ENCODE results near the gene RGSL1.

The RGSL1 gene

GRCh38 chr1:182589931-182590330, 140.0 kb downstream of the RGSL1 start:
- no peak for TF ChIP-seq CTCF (IDR thresholded peaks at IDR 0.05; ENCODE audit: insufficient read depth, low read depth, low read length, missing control alignments)
- no peak overlapping the region for H3K4me3 ChIP-seq (ENCODE audit: low read length)
- DNase-seq (ENCODE audit: low read depth): no peak

- peak; percentile 68 for DNase-seq (ENCODE audit: low read depth)
- H3K4me3 ChIP-seq (ENCODE audit: low read length): no peak overlapping the region
Measured at GRCh38 chr1:182595641-182596240, 145.8 kb downstream of the RGSL1 start.

GRCh38 chr1:182596934-182597333, 147.0 kb downstream of the RGSL1 start:
- no peak overlapping the region for H3K4me3 ChIP-seq (ENCODE audit: low read length)
- DNase-seq (ENCODE audit: low read depth): no peak
- no peak for TF ChIP-seq CTCF (IDR thresholded peaks at IDR 0.05; ENCODE audit: insufficient read depth, low read depth, low read length, missing control alignments)

More at GRCh38 chr1:182595641-182596240, 145.8 kb downstream of the RGSL1 start:
- peak; percentile 96 for TF ChIP-seq CTCF (IDR thresholded peaks at IDR 0.05; ENCODE audit: insufficient read depth, low read depth, low read length, missing control alignments)

- H3K4me3 ChIP-seq (ENCODE audit: low read length): no peak overlapping the region
- no peak for DNase-seq (ENCODE audit: low read depth)
- TF ChIP-seq CTCF (IDR thresholded peaks at IDR 0.05; ENCODE audit: insufficient read depth, low read depth, low read length, missing control alignments): no peak
Measured at GRCh38 chr1:182598296-182598695, 148.3 kb downstream of the RGSL1 start.

GRCh38 chr1:182599339-182599738, 149.4 kb downstream of the RGSL1 start:
- TF ChIP-seq CTCF (IDR thresholded peaks at IDR 0.05; ENCODE audit: insufficient read depth, low read depth, low read length, missing control alignments): peak; percentile 26
- no peak for DNase-seq (ENCODE audit: low read depth)
- H3K4me3 ChIP-seq (ENCODE audit: low read length): no peak overlapping the region

- DNase-seq (ENCODE audit: low read depth): no peak
- H3K4me3 ChIP-seq (ENCODE audit: low read length): no peak overlapping the region
- TF ChIP-seq CTCF (IDR thresholded peaks at IDR 0.05; ENCODE audit: insufficient read depth, low read depth, low read length, missing control alignments): no peak
Measured at GRCh38 chr1:182600036-182600713, 150.2 kb downstream of the RGSL1 start.

Measured in epithelial cell of esophagus (primary cell).